Skeletal muscle tissue (tissue), 4 donors: ENCODE data around the gene BRIX1. TPM values are rescaled to one million over a fixed set of nuclear protein-coding genes. Genes with fewer than 3 reads are reported as not detected.
A peak's percentile ranks its signal among the peaks of the same experiment; 100 is the strongest.

Experiments
- H3K27ac ChIP-seq: one replicate; pipeline ENCODE4 v1.7.0; 2013; ENCODE audit warnings: mild to moderate bottlenecking, low read depth, low read length, inconsistent platforms
- H3K27me3 ChIP-seq, 3 donors: one replicate each; pipeline ENCODE4 v1.7.0; 2013; ENCODE audit warnings: low read length in 3 of 3; ENCODE audit not compliant: control insufficient read depth in 3 of 3, insufficient read depth in 3 of 3
- H3K36me3 ChIP-seq, 3 donors: one replicate each; pipeline ENCODE4 v1.7.0; 2013; ENCODE audit warnings: low read length in 3 of 3; ENCODE audit not compliant: control insufficient read depth in 3 of 3, insufficient read depth in 3 of 3
- H3K4me1 ChIP-seq, 3 donors: one replicate each; pipeline ENCODE4 v1.7.0; 2013; ENCODE audit warnings: low read length in 3 of 3, mild to moderate bottlenecking in 3 of 3; ENCODE audit not compliant: control insufficient read depth in 3 of 3, insufficient read depth in 3 of 3
- H3K4me3 ChIP-seq, 3 donors: one replicate each; pipeline ENCODE4 v1.7.0; 2013; ENCODE audit warnings: low read length in 3 of 3
- H3K9ac ChIP-seq, 3 donors: one replicate each; pipeline ENCODE4 v1.7.0; 2013; ENCODE audit warnings: low read length in 3 of 3, mild to moderate bottlenecking in 3 of 3, moderate library complexity in 2 of 3, low read depth in 1 of 3
- H3K9me3 ChIP-seq, 3 donors: one replicate each; pipeline ENCODE4 v1.7.0; 2013; ENCODE audit warnings: low read length in 3 of 3; ENCODE audit not compliant: control insufficient read depth in 3 of 3
- total RNA-seq: library from RNA; depleted of rRNA; stranded (reverse); fragments of >200 nt; gene quantifications from one replicate; pipeline ENCODE4 v1.2.3, GENCODE V29; 2014
- donor health status: Osteomylitis.

The BRIX1 gene
- total RNA-seq = 25.6 TPM

- Histone ChIP-seq H3K9ac (peak within 1 kb of the TSS; percentile 96 to 98 (median 97)), H3K27ac (peak within 1 kb of the TSS; percentile 75), H3K36me3 (peaks cover 7 to 27% (median 21%) of the 10 kb centered on the region in 3 donors), H3K9me3 (no peaks in the 10 kb centered on the region), H3K4me3 (peak within 1 kb of the TSS; percentile 93 to 99 (median 98)), H3K4me1 (peaks cover 14 to 23% (median 21%) of the 10 kb centered on the region in 3 donors), H3K27me3 (no peaks in the 10 kb centered on the region)
Measured at GRCh38 chr5:34915139-34915855, at the start of gene BRIX1, which contains the start of gene RAD1. TSS of gene BRIX1 (plus strand) at chr5:34915711. CDS start at chr5:34915739, 28 bp downstream. TSS of gene RAD1 (minus strand) at chr5:34915504. CDS start at chr5:34914892, 612 bp downstream.

GRCh38 chr5:34866989-34867471 is 48.5 kb upstream of the BRIX1 start:
- Histone ChIP-seq H3K4me1 (peaks cover 0 to 4% (median 0%) of the 10 kb centered on the region in 3 donors), H3K9me3 (no peaks in the 10 kb centered on the region), H3K4me3 (no peak overlapping the region), H3K9ac (no peak overlapping the region), H3K27ac (no peak overlapping the region), H3K27me3 (no peaks in the 10 kb centered on the region), H3K36me3 (no peaks in the 10 kb centered on the region)

- Histone ChIP-seq H3K27me3 (no peaks in the 10 kb centered on the region), H3K27ac (no peak overlapping the region), H3K36me3 (no peaks in the 10 kb centered on the region), H3K4me1 (peaks cover 0 to 3% (median 0%) of the 10 kb centered on the region in 3 donors), H3K9ac (no peak overlapping the region), H3K9me3 (no peaks in the 10 kb centered on the region), H3K4me3 (no peak overlapping the region)
Measured at GRCh38 chr5:34867660-34868059, 47.9 kb upstream of the BRIX1 start.

- Histone ChIP-seq H3K9me3 (no peaks in the 10 kb centered on the region), H3K27ac (no peak overlapping the region), H3K9ac (no peak overlapping the region)
Measured at GRCh38 chr5:34868791-34869190, 46.7 kb upstream of the BRIX1 start.

GRCh38 chr5:34869256-34869655 is 46.3 kb upstream of the BRIX1 start:
- no peaks in the 10 kb centered on the region for H3K27me3 ChIP-seq
- no peak overlapping the region for H3K9ac ChIP-seq
- no peaks in the 10 kb centered on the region for H3K4me1 ChIP-seq
- no peak overlapping the region for H3K4me3 ChIP-seq
- H3K36me3 ChIP-seq = no peaks in the 10 kb centered on the region
- no peak overlapping the region for H3K27ac ChIP-seq
- H3K9me3 ChIP-seq = no peaks in the 10 kb centered on the region

More at GRCh38 chr5:34868791-34869190, 46.7 kb upstream of the BRIX1 start:
- no peaks in the 10 kb centered on the region for H3K27me3 ChIP-seq
- no peak overlapping the region for H3K4me3 ChIP-seq
- H3K4me1 ChIP-seq = no peaks in the 10 kb centered on the region
- no peaks in the 10 kb centered on the region for H3K36me3 ChIP-seq

GRCh38 chr5:34870382-34870781 is 45.1 kb upstream of the BRIX1 start:
- no peaks in the 10 kb centered on the region for H3K27me3 ChIP-seq
- no peaks in the 10 kb centered on the region for H3K4me1 ChIP-seq
- no peaks in the 10 kb centered on the region for H3K36me3 ChIP-seq
- H3K9ac ChIP-seq = no peak overlapping the region
- no peak overlapping the region for H3K4me3 ChIP-seq
- no peak overlapping the region for H3K27ac ChIP-seq
- no peaks in the 10 kb centered on the region for H3K9me3 ChIP-seq

GRCh38 chr5:34876275-34876674 is 39.2 kb upstream of the BRIX1 start:
- Histone ChIP-seq H3K9ac (no peak overlapping the region), H3K27me3 (no peaks in the 10 kb centered on the region), H3K36me3 (no peaks in the 10 kb centered on the region), H3K4me3 (no peak overlapping the region), H3K4me1 (no peaks in the 10 kb centered on the region), H3K27ac (no peak overlapping the region), H3K9me3 (no peaks in the 10 kb centered on the region)

- H3K27me3 ChIP-seq = no peaks in the 10 kb centered on the region
- H3K4me1 ChIP-seq = no peaks in the 10 kb centered on the region
- no peak overlapping the region for H3K9ac ChIP-seq
- H3K36me3 ChIP-seq = no peaks in the 10 kb centered on the region
- H3K9me3 ChIP-seq = no peaks in the 10 kb centered on the region
- H3K27ac ChIP-seq = no peak overlapping the region
- no peak overlapping the region for H3K4me3 ChIP-seq
Measured at GRCh38 chr5:34881246-34881645, 34.3 kb upstream of the BRIX1 start.

- Histone ChIP-seq H3K9me3 (no peaks in the 10 kb centered on the region), H3K27ac (no peak overlapping the region), H3K27me3 (no peaks in the 10 kb centered on the region), H3K4me1 (no peaks in the 10 kb centered on the region), H3K9ac (no peak overlapping the region), H3K4me3 (no peak overlapping the region), H3K36me3 (no peaks in the 10 kb centered on the region)
Measured at GRCh38 chr5:34886392-34887119, 29.0 kb upstream of the BRIX1 start.

- Histone ChIP-seq H3K27me3 (no peaks in the 10 kb centered on the region), H3K4me3 (no peak overlapping the region), H3K9me3 (no peaks in the 10 kb centered on the region), H3K36me3 (no peaks in the 10 kb centered on the region), H3K9ac (no peak overlapping the region), H3K4me1 (no peaks in the 10 kb centered on the region), H3K27ac (no peak overlapping the region)
Measured at GRCh38 chr5:34889394-34889793, 26.1 kb upstream of the BRIX1 start.
